Measurements from ENCODE around the gene TMEM201.

The TMEM201 gene

DNA sequence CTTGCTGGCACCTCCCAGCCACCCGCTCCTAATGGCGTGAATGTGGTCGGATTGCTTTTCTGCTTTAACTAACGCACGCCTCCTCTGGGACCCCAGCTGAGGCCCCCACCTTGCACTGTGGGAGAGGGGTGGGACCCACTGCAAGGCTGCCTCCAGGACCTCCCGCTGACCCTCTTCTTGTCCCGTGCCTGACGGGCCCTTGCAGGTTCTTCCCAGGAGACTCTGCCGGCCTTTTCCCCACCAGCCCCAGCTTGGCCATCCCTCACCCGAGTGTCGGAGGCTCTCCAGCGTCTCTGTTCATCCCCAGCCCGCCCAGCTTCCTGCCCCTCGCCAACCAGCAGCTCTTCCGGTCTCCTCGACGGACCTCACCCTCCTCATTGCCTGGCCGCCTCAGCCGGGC, 18.6 kb downstream of the TMEM201 start:
- H3K4me3 ChIP-seq (ENCODE audit: low read depth, low read length): no peak overlapping the region
- no peak for DNase-seq (ENCODE audit: low read depth)
- TF ChIP-seq, protein P1, sequence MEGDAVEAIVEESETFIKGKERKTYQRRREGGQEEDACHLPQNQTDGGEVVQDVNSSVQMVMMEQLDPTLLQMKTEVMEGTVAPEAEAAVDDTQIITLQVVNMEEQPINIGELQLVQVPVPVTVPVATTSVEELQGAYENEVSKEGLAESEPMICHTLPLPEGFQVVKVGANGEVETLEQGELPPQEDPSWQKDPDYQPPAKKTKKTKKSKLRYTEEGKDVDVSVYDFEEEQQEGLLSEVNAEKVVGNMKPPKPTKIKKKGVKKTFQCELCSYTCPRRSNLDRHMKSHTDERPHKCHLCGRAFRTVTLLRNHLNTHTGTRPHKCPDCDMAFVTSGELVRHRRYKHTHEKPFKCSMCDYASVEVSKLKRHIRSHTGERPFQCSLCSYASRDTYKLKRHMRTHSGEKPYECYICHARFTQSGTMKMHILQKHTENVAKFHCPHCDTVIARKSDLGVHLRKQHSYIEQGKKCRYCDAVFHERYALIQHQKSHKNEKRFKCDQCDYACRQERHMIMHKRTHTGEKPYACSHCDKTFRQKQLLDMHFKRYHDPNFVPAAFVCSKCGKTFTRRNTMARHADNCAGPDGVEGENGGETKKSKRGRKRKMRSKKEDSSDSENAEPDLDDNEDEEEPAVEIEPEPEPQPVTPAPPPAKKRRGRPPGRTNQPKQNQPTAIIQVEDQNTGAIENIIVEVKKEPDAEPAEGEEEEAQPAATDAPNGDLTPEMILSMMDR (IDR thresholded peaks at IDR 0.05; ENCODE audit: low read depth, low read length, missing control alignments): no peak
- in situ Hi-C loops (cut with HindIII; ENCODE audit: low sequenced_read_pairs): no loop called here

DNA sequence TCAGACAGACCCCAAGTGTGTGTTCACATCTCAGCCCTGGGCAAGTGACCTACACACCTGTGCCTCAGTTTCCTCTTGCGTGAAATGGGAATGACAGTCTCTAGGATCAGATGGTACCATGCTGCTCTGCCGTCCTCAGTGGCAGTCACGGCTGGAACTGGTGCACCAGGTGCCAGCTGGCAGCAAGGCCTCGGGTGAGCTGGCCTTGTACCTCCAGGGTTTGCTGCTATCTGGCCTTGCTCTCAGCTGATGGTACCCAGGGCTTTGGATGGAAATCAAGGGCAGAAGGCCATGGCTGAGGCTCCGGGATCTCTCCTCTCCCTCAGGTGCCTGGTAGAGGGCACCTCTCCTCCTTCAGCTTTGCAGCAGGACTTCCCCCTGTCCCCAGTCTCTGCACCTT, 21.3 kb downstream of the TMEM201 start:
- TF ChIP-seq, protein P1 (IDR thresholded peaks at IDR 0.05; ENCODE audit: low read depth, low read length, missing control alignments): no peak
- in situ Hi-C loops (cut with HindIII; ENCODE audit: low sequenced_read_pairs): no loop called here
- no peak for DNase-seq (ENCODE audit: low read depth)
- H3K4me3 ChIP-seq (ENCODE audit: low read depth, low read length): no peak overlapping the region

- no peak overlapping the region for H3K4me3 ChIP-seq (ENCODE audit: low read depth, low read length)
- DNase-seq (ENCODE audit: low read depth): no peak
- in situ Hi-C loops (cut with HindIII; ENCODE audit: low sequenced_read_pairs): no loop called here
- TF ChIP-seq, protein P1 (IDR thresholded peaks at IDR 0.05; ENCODE audit: low read depth, low read length, missing control alignments): no peak
These were observed 21.8 kb downstream of the TMEM201 start for GRCh38 chr1:9610548-9610947.

GRCh38 chr1:9611716-9612115, 23.0 kb downstream of the TMEM201 start:
- no peak for DNase-seq (ENCODE audit: low read depth)
- TF ChIP-seq, protein P1 (IDR thresholded peaks at IDR 0.05; ENCODE audit: low read depth, low read length, missing control alignments): no peak
- no peak overlapping the region for H3K4me3 ChIP-seq (ENCODE audit: low read depth, low read length)
- in situ Hi-C loops (cut with HindIII; ENCODE audit: low sequenced_read_pairs): no loop called here

- no peak for DNase-seq (ENCODE audit: low read depth)
- in situ Hi-C loops (cut with HindIII; ENCODE audit: low sequenced_read_pairs): no loop called here
- TF ChIP-seq, protein P1 (IDR thresholded peaks at IDR 0.05; ENCODE audit: low read depth, low read length, missing control alignments): no peak
- no peak overlapping the region for H3K4me3 ChIP-seq (ENCODE audit: low read depth, low read length)
These were observed 23.6 kb downstream of the TMEM201 start for GRCh38 chr1:9612162-9612845.

GRCh38 chr1:9612871-9613624, 24.3 kb downstream of the TMEM201 start:
- TF ChIP-seq, protein P1 (IDR thresholded peaks at IDR 0.05; ENCODE audit: low read depth, low read length, missing control alignments): no peak
- DNase-seq (ENCODE audit: low read depth): no peak
- H3K4me3 ChIP-seq (ENCODE audit: low read depth, low read length): no peak overlapping the region
- in situ Hi-C loops (cut with HindIII; ENCODE audit: low sequenced_read_pairs): no loop called here

All from astrocyte of the cerebellum (primary cell).